Panc1 (cell line): ENCODE data around the gene GRM7. TPM values are rescaled to one million over a fixed set of nuclear protein-coding genes. Genes with fewer than 3 reads are reported as not detected.

ENCODE experiments used
- ATAC-seq: fragments of 200-7000 bp; cut with Tn5 transposase; 2 replicates; pipeline ENCODE4 v1.9.1; 2020; ENCODE audit warnings: mild to moderate bottlenecking, moderate library complexity
- BruUV-seq: library from RNA; stranded (reverse); fragments of 400-500 nt; replicated peaks from 2 replicates; lab custom pipeline; 2021; lab: Mats Ljungman, UMichigan
- CTCF ChIA-PET: fragments of 300-600 bp; sonication (Branson Sonifier 250); formaldehyde crosslinking; loops from one replicate; lab custom pipeline; 2022; ENCODE audit warnings: antibody characterized with exemption; lab: Charles Lee
- POLR2A ChIA-PET: fragments of 300-600 bp; sonication (Branson Sonifier 250); formaldehyde crosslinking; loops from one replicate; lab custom pipeline; 2022; ENCODE audit warnings: antibody characterized with exemption; lab: Charles Lee
- DNase-seq: peaks from one replicate; pipeline ENCODE4 v3.0.0-alpha.2; 2010; ENCODE audit warnings: low read depth, low spot score
- H3K27ac ChIP-seq: 2 replicates; pipeline ENCODE4 v1.5.1; 2011; ENCODE audit warnings: mild to moderate bottlenecking, low read length, inconsistent platforms
- H3K27me3 ChIP-seq: fragments of 200-500 bp; sonication (Bioruptor generic); 2 replicates; pipeline ENCODE4 v1.6.0; 2014; ENCODE audit warnings: low read length, inconsistent platforms; ENCODE audit not compliant: control insufficient read depth, insufficient read depth
- H3K36me3 ChIP-seq: fragments of 200-500 bp; sonication (Bioruptor generic); 2 replicates; pipeline ENCODE4 v1.5.1; 2014; ENCODE audit warnings: inconsistent platforms, mild to moderate bottlenecking, low read length, moderate library complexity; ENCODE audit not compliant: control insufficient read depth, insufficient read depth
- H3K4me1 ChIP-seq: 2 replicates; pipeline ENCODE4 v1.5.1; 2011; ENCODE audit warnings: inconsistent platforms, mild to moderate bottlenecking, low read length, moderate library complexity; ENCODE audit not compliant: control insufficient read depth, insufficient read depth
- H3K4me3 ChIP-seq, 2 experiments: 2 replicates each; pipeline ENCODE4 v1.5.1; 2011 to 2012; ENCODE audit warnings: low read depth in 2 of 2, low read length in 2 of 2, mild to moderate bottlenecking in 2 of 2, inconsistent platforms in 1 of 2, moderate library complexity in 1 of 2
- H3K9me3 ChIP-seq: fragments of 200-500 bp; sonication (Bioruptor generic); 2 replicates; pipeline ENCODE4 v1.5.1; 2014; ENCODE audit warnings: low read depth, mild to moderate bottlenecking, inconsistent platforms, low read length, moderate library complexity; ENCODE audit not compliant: control insufficient read depth, insufficient read depth
- POLR2AphosphoS5 ChIP-seq: IDR thresholded peaks from 2 replicates; pipeline ENCODE4 v1.6.1; 2012; ENCODE audit warnings: mild to moderate bottlenecking, low read depth, low read length, moderate library complexity
- SIN3A ChIP-seq: IDR thresholded peaks from 2 replicates; pipeline ENCODE4 v1.6.1; 2012; ENCODE audit warnings: low read depth, mild to moderate bottlenecking, low read length, moderate library complexity, borderline replicate concordance; ENCODE audit not compliant: insufficient read depth
- TCF7L2 ChIP-seq: IDR thresholded peaks from 2 replicates; pipeline ENCODE4 v1.6.1; 2011; ENCODE audit warnings: mild to moderate bottlenecking, low read depth, low read length, inconsistent platforms
- in situ Hi-C: cut with HindIII; loops from 2 replicates; pipeline ENCODE4 v1.10.0; 2016; ENCODE audit warnings: low sequenced_read_pairs, low pct_unique_long_range_greater_than_20kb
- intact Hi-C: fragments of 100-400 bp; cut with micrococcal nuclease; formaldehyde crosslinking; loops from one replicate; pipeline ENCODE4 v1.10.0; 2022; ENCODE audit not compliant: unreplicated experiment
- total RNA-seq: library from RNA; stranded (reverse); gene quantifications from one replicate; pipeline ENCODE4 v1.2.1, GENCODE V29; 2021; ENCODE audit not compliant: unreplicated experiment
- TF ChIP-seq, protein P1 (sequence below), 2 experiments: IDR thresholded peaks; 2 replicates each; pipeline ENCODE4 v1.6.1; 2011 to 2012; ENCODE audit warnings: low read depth in 2 of 2, control low read depth in 1 of 2, low read length in 1 of 2, mild to moderate bottlenecking in 1 of 2, moderate library complexity in 1 of 2; ENCODE audit not compliant: insufficient read depth in 1 of 2
- TF ChIP-seq, protein P2 (sequence below): fragments of 450-650 bp; IDR thresholded peaks from 2 replicates; pipeline ENCODE4 v1.5.1; 2017; ENCODE audit warnings: mild to moderate bottlenecking

GRM7 gene
- total RNA-seq, 1 experiment from 2014 or later: not detected

DNA sequence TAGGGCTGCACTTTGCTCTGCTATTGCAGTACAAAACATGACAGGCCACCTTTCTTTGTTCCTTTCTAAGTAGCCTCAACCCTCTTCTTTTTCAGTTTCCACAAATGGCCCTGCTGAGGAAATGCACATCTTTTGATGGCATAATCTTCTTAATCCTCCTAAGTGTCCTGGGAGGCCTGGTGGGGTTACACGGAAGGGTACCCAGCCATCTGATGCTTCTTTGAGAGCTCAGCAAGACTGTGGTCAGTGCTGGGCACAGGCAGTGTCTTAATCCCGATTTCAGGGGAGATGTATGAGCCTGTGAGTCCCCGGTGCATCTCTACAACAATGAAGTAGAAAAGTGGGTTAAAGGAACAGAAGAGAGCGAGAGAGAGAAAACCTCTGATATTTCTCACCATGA is 404.8 kb downstream of the GRM7 start:
- intact Hi-C loops: no loop called here
- DNase-seq (no peak), ATAC-seq (no peak)
- Histone ChIP-seq H3K36me3 (no peaks in the 10 kb centered on the region), H3K27ac (no peak overlapping the region), H3K4me1 (no peaks in the 10 kb centered on the region), H3K4me3 (no peak overlapping the region), H3K27me3 (no peaks in the 10 kb centered on the region), H3K9me3 (no peaks in the 10 kb centered on the region)
- ChIA-PET POLR2A (no interaction called here), CTCF (no interaction called here)
- BruUV-seq: no TSS peak
- in situ Hi-C loops: no loop called here
- no peak for TF ChIP-seq SIN3A
- no peak for TF ChIP-seq POLR2AphosphoS5
- TF ChIP-seq, protein P1, sequence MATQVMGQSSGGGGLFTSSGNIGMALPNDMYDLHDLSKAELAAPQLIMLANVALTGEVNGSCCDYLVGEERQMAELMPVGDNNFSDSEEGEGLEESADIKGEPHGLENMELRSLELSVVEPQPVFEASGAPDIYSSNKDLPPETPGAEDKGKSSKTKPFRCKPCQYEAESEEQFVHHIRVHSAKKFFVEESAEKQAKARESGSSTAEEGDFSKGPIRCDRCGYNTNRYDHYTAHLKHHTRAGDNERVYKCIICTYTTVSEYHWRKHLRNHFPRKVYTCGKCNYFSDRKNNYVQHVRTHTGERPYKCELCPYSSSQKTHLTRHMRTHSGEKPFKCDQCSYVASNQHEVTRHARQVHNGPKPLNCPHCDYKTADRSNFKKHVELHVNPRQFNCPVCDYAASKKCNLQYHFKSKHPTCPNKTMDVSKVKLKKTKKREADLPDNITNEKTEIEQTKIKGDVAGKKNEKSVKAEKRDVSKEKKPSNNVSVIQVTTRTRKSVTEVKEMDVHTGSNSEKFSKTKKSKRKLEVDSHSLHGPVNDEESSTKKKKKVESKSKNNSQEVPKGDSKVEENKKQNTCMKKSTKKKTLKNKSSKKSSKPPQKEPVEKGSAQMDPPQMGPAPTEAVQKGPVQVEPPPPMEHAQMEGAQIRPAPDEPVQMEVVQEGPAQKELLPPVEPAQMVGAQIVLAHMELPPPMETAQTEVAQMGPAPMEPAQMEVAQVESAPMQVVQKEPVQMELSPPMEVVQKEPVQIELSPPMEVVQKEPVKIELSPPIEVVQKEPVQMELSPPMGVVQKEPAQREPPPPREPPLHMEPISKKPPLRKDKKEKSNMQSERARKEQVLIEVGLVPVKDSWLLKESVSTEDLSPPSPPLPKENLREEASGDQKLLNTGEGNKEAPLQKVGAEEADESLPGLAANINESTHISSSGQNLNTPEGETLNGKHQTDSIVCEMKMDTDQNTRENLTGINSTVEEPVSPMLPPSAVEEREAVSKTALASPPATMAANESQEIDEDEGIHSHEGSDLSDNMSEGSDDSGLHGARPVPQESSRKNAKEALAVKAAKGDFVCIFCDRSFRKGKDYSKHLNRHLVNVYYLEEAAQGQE (IDR thresholded peaks at IDR 0.05; ENCODE audit: insufficient read depth in 1 of 2, low read depth in 2 of 2, low read length in 1 of 2): no peak
- TF ChIP-seq TCF7L2: no peak
- TF ChIP-seq, protein P2, sequence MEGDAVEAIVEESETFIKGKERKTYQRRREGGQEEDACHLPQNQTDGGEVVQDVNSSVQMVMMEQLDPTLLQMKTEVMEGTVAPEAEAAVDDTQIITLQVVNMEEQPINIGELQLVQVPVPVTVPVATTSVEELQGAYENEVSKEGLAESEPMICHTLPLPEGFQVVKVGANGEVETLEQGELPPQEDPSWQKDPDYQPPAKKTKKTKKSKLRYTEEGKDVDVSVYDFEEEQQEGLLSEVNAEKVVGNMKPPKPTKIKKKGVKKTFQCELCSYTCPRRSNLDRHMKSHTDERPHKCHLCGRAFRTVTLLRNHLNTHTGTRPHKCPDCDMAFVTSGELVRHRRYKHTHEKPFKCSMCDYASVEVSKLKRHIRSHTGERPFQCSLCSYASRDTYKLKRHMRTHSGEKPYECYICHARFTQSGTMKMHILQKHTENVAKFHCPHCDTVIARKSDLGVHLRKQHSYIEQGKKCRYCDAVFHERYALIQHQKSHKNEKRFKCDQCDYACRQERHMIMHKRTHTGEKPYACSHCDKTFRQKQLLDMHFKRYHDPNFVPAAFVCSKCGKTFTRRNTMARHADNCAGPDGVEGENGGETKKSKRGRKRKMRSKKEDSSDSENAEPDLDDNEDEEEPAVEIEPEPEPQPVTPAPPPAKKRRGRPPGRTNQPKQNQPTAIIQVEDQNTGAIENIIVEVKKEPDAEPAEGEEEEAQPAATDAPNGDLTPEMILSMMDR: no peak

DNA sequence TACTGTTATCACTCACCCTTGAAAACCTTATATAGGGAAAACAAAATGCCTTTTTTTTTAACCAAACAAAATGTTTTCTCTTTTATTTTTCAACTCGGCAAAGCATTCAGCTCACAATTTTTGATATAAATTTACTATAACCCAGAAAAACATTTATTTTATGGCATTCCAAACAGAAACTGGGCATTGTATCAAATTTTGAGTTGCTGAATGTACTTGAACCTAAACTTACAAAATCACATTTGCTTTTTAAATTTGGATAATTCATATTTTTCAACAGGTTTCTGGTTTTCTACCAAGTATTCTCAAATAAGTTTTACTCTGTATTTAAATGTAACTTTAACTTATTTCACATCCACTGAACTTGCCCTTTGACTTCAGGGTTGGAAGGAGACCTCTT is 405.6 kb downstream of the GRM7 start:
- ChIA-PET POLR2A (no interaction called here), CTCF (no interaction called here)
- ATAC-seq (no peak), DNase-seq (no peak)
- in situ Hi-C loops: no loop called here
- no peaks in the 10 kb centered on the region for H3K36me3 ChIP-seq
- H3K9me3 ChIP-seq: no peaks in the 10 kb centered on the region
- intact Hi-C loops: no loop called here
- no peak overlapping the region for H3K27ac ChIP-seq
- H3K4me3 ChIP-seq: no peak overlapping the region
- H3K4me1 ChIP-seq: no peaks in the 10 kb centered on the region
- BruUV-seq: no TSS peak
- H3K27me3 ChIP-seq: no peaks in the 10 kb centered on the region
- TF ChIP-seq, protein P2: no peak
- TF ChIP-seq, protein P1 (IDR thresholded peaks at IDR 0.05; ENCODE audit: insufficient read depth in 1 of 2, low read depth in 2 of 2, low read length in 1 of 2): no peak
- no peak for TF ChIP-seq POLR2AphosphoS5
- no peak for TF ChIP-seq SIN3A
- no peak for TF ChIP-seq TCF7L2
